ENCODE data around the gene CRIM1.

Gene CRIM1

GRCh38 chr2:36507408-36507812 lies 151.8 kb downstream of the CRIM1 start:
- H3K4me3 ChIP-seq (ENCODE audit: control insufficient read depth, low read depth, low read length): no peak overlapping the region
- peak; percentile 86 for TF ChIP-seq CTCF (IDR thresholded peaks at IDR 0.05; ENCODE audit: control insufficient read depth, insufficient read depth, low read depth, low read length, missing control alignments)
- no peak for DNase-seq (ENCODE audit: low read depth)

- no peak for TF ChIP-seq CTCF (IDR thresholded peaks at IDR 0.05; ENCODE audit: control insufficient read depth, insufficient read depth, low read depth, low read length, missing control alignments)
- no peak overlapping the region for H3K4me3 ChIP-seq (ENCODE audit: control insufficient read depth, low read depth, low read length)
- no peak for DNase-seq (ENCODE audit: low read depth)
Observed at GRCh38 chr2:36509075-36509474, 153.5 kb downstream of the CRIM1 start.

- DNase-seq (ENCODE audit: low read depth): peak; percentile 28
- TF ChIP-seq CTCF (IDR thresholded peaks at IDR 0.05; ENCODE audit: control insufficient read depth, insufficient read depth, low read depth, low read length, missing control alignments): no peak
- H3K4me3 ChIP-seq (ENCODE audit: control insufficient read depth, low read depth, low read length): no peak overlapping the region
Observed at GRCh38 chr2:36511858-36512603, 156.5 kb downstream of the CRIM1 start.

- no peak for TF ChIP-seq CTCF (IDR thresholded peaks at IDR 0.05; ENCODE audit: control insufficient read depth, insufficient read depth, low read depth, low read length, missing control alignments)
- H3K4me3 ChIP-seq (ENCODE audit: control insufficient read depth, low read depth, low read length): no peak overlapping the region
- DNase-seq (ENCODE audit: low read depth): no peak
Observed at GRCh38 chr2:36512705-36513104, 157.1 kb downstream of the CRIM1 start.

GRCh38 chr2:36513661-36514060 lies 158.1 kb downstream of the CRIM1 start:
- DNase-seq (ENCODE audit: low read depth): no peak
- H3K4me3 ChIP-seq (ENCODE audit: control insufficient read depth, low read depth, low read length): no peak overlapping the region
- no peak for TF ChIP-seq CTCF (IDR thresholded peaks at IDR 0.05; ENCODE audit: control insufficient read depth, insufficient read depth, low read depth, low read length, missing control alignments)

GRCh38 chr2:36515538-36515937 lies 160.0 kb downstream of the CRIM1 start:
- TF ChIP-seq CTCF (IDR thresholded peaks at IDR 0.05; ENCODE audit: control insufficient read depth, insufficient read depth, low read depth, low read length, missing control alignments): no peak
- no peak overlapping the region for H3K4me3 ChIP-seq (ENCODE audit: control insufficient read depth, low read depth, low read length)
- no peak for DNase-seq (ENCODE audit: low read depth)
